GM06990 (cell line): ENCODE results near the gene CARNS1.

Source experiments
- DNase-seq: peaks from one replicate; pipeline ENCODE4 v3.0.0-alpha.2; 2011; ENCODE audit not compliant: insufficient read length; ENCODE audit errors: extremely low read depth
- H3K27me3 ChIP-seq: replicated peaks from 2 replicates; pipeline ENCODE4 v1.6.0; 2011; ENCODE audit warnings: low read length; ENCODE audit not compliant: control insufficient read depth, insufficient read depth
- H3K36me3 ChIP-seq: 2 replicates; pipeline ENCODE4 v1.5.1; 2011; ENCODE audit warnings: low read length; ENCODE audit not compliant: control insufficient read depth, insufficient read depth
- H3K4me3 ChIP-seq: replicated peaks from 2 replicates; pipeline ENCODE4 v1.5.1; 2011; ENCODE audit warnings: low read depth, mild to moderate bottlenecking, control low read depth, low read length
- CTCF ChIP-seq: IDR thresholded peaks from 2 replicates; pipeline ENCODE4 v1.5.1; 2011; ENCODE audit warnings: low read length, control low read depth, mild to moderate bottlenecking, inconsistent platforms; ENCODE audit not compliant: insufficient read depth, poor library complexity, severe bottlenecking

CARNS1 gene

DNA sequence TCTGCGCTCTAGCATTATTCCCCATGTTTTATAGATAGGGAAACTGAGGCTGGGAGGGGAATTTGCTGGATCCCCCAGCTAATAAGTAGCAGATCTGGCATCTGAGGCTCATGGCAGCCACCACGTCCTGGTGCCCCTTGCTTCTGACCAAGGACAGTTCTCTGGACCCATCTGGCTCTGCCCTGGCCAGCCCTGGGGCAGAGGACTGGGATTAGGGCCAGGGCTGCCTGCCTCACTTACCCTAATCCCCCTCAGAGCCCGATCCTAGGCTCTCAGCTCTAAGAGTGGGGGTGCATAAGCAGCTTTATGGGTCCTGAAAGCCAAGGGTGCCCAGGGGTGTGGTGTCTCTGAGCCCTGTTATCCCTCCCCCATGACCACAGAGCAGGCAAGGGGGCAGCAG lies 39.6 kb downstream of the CARNS1 start, which contains the start of gene CABP4:
TSS of gene CABP4 (plus strand) at position 301 of the 400 bp plus-strand sequence. CDS start at position 371, 70 bp downstream.
- H3K27me3 ChIP-seq, result no peaks in the 10 kb centered on the region
- no peak within 1 kb of the TSS for H3K4me3 ChIP-seq
- no peak for TF ChIP-seq CTCF
- no peak for DNase-seq
- H3K36me3 ChIP-seq, result no peaks in the 10 kb centered on the region

DNA sequence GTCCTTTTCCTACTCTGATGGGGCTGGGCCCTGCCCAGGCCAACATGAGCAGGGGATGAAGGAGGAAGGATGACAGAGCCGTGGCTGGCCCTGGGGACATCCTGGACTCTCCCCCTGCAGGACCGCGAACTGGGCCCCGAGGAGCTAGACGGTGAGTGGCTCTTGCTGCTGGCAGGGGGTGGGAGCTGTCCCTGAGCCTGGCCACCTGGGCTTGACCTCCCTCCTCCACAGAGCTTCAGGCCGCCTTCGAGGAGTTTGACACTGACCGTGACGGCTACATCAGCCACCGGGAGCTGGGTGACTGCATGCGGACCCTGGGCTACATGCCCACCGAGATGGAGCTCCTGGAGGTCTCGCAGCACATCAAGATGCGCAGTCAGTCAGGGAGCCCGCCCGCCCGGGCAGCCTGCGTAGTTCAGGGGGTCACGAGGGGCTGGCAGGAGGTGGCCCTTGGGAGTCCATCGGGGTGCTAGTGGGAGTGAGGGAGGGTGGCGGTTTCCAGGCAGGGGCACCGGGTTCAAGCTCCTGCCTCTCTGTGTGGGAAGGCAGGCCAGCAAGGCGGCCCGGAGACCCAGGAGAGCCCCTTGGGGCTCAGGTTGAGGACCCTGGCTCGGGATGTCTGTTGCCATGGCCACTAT lies 40.7 kb downstream of the CARNS1 start:
- H3K36me3 ChIP-seq, result no peaks in the 10 kb centered on the region
- DNase-seq, result no peak
- H3K4me3 ChIP-seq, result no peak overlapping the region
- H3K27me3 ChIP-seq, result no peaks in the 10 kb centered on the region
- no peak for TF ChIP-seq CTCF

- Histone ChIP-seq H3K36me3 (no peaks in the 10 kb centered on the region), H3K27me3 (no peaks in the 10 kb centered on the region), H3K4me3 (no peak overlapping the region)
- DNase-seq, result no peak
- no peak for TF ChIP-seq CTCF
These were observed 42.0 kb downstream of the CARNS1 start for GRCh38 chr11:67457453-67457852.

- Histone ChIP-seq H3K27me3 (no peaks in the 10 kb centered on the region), H3K4me3 (no peak overlapping the region), H3K36me3 (no peaks in the 10 kb centered on the region; the same call in 1 of the 2 replicates)
- no peak for DNase-seq
- TF ChIP-seq CTCF, result no peak
These were observed 42.8 kb downstream of the CARNS1 start for GRCh38 chr11:67458266-67458665.

GRCh38 chr11:67463186-67463585 lies 47.7 kb downstream of the CARNS1 start:
- Histone ChIP-seq H3K27me3 (no peaks in the 10 kb centered on the region), H3K4me3 (no peak overlapping the region), H3K36me3 (no peaks in the 10 kb centered on the region; the same call in none of the 2 replicates)
- TF ChIP-seq CTCF, result no peak
- DNase-seq, result no peak
